Measurements from ENCODE around the gene CLBA1.

DNA sequence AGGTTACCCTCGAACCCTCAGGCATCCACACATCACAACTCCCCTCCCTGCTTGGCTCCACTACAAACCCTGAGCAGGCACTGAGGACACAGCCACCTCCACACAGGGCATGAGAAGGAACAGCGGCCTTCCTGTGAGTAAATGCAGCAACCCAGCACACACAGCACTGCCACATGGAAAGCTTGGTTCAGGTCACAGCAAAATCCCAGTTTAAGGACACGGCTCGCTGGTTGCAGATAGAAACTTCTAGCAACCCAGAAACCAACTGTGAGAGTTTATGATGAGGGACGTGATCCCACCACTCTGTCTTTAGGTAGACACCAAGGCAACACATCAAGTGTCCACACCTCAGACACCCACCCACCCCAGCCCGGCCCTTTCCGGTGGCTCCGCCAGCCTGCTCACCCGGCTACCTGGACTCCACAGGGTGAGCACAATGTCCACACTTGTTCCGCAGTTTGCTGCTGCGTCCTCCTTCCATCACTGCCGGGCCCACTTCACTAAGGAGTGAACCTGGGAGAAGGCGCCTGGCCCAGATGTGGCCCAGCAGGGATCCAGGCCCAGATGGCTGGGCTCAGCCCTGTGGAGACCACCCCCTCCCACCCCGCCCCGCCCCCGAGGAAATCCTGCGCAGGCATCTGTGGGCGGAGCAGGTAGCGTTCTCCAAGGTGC is 22.1 kb downstream of the CLBA1 start:
- TF ChIP-seq, protein P1, sequence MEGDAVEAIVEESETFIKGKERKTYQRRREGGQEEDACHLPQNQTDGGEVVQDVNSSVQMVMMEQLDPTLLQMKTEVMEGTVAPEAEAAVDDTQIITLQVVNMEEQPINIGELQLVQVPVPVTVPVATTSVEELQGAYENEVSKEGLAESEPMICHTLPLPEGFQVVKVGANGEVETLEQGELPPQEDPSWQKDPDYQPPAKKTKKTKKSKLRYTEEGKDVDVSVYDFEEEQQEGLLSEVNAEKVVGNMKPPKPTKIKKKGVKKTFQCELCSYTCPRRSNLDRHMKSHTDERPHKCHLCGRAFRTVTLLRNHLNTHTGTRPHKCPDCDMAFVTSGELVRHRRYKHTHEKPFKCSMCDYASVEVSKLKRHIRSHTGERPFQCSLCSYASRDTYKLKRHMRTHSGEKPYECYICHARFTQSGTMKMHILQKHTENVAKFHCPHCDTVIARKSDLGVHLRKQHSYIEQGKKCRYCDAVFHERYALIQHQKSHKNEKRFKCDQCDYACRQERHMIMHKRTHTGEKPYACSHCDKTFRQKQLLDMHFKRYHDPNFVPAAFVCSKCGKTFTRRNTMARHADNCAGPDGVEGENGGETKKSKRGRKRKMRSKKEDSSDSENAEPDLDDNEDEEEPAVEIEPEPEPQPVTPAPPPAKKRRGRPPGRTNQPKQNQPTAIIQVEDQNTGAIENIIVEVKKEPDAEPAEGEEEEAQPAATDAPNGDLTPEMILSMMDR (IDR thresholded peaks at IDR 0.05) = no peak
- TF ChIP-seq POLR2A (IDR thresholded peaks at IDR 0.05) = no peak

Measured in testis (tissue), 2 donors.